SK-N-SH (cell line): ENCODE results near the gene FAM24A. TPM values are rescaled to one million over a fixed set of nuclear protein-coding genes. Genes with fewer than 3 reads are reported as not detected.
A peak's percentile ranks its signal among the peaks of the same experiment; 100 is the strongest.

Experiments
- CTCF ChIA-PET: fragments of 300-600, 350-600 bp; formaldehyde crosslinking; extraction: SDS; loops from one replicate; lab custom pipeline; 2021; lab: Yijun Ruan, JAX
- POLR2A ChIA-PET: fragments of 350-600 bp; sonication (Branson Sonifier 250); formaldehyde crosslinking; extraction: SDS; loops from one replicate; lab custom pipeline; 2020; ENCODE audit warnings: antibody characterized with exemption, inconsistent platforms; lab: Yijun Ruan, JAX
- DNase-seq: peaks from one replicate; pipeline ENCODE4 v3.0.0; 2012
- H2AFZ ChIP-seq: fragments of 200-600 bp; sonication (generic); 2 replicates; pipeline ENCODE4 v1.8.1; 2016; ENCODE audit warnings: antibody characterized with exemption, mild to moderate bottlenecking, low read depth
- H3F3A ChIP-seq: fragments of 200-600 bp; sonication (generic); replicated peaks from 2 replicates; pipeline ENCODE3; 2016; ENCODE audit warnings: antibody characterized with exemption, mild to moderate bottlenecking; ENCODE audit not compliant: insufficient read depth
- H3K27ac ChIP-seq, 2 experiments: fragments of 200-500 bp in 1 of 2; fragments of 200-600 bp in 1 of 2; sonication (Bioruptor generic) in 1 of 2; sonication (generic), shearing (Covaris generic) in 1 of 2; 2 replicates each; pipeline versions ENCODE4 v1.5.1 to v1.6.1; 2014 to 2016; ENCODE audit warnings: low read depth in 2 of 2, inconsistent platforms in 1 of 2, low read length in 1 of 2, mild to moderate bottlenecking in 1 of 2, mixed read lengths in 1 of 2
- H3K27me3 ChIP-seq: fragments of 200-600 bp; sonication (generic), shearing (Covaris generic); 2 replicates; pipeline ENCODE4 v1.6.1; 2016; ENCODE audit warnings: mixed run types; ENCODE audit not compliant: insufficient read depth
- H3K36me3 ChIP-seq, 2 experiments: fragments of 200-500 bp in 1 of 2; fragments of 200-600 bp in 1 of 2; sonication (Bioruptor generic) in 1 of 2; sonication (generic) in 1 of 2; replicated peaks in 1 of 2; 2 replicates each; pipeline versions ENCODE3 to v1.5.1; 2014 to 2016; ENCODE audit warnings: low read length in 1 of 2, mild to moderate bottlenecking in 1 of 2; ENCODE audit not compliant: insufficient read depth in 2 of 2, control insufficient read depth in 1 of 2
- H3K4me1 ChIP-seq, 2 experiments: fragments of 200-500 bp in 1 of 2; fragments of 200-600 bp in 1 of 2; sonication (Bioruptor generic) in 1 of 2; sonication (generic), shearing (Covaris generic) in 1 of 2; 2 replicates each; pipeline versions ENCODE4 v1.5.1 to v1.6.1; 2014 to 2016; ENCODE audit warnings: low read depth in 1 of 2, low read length in 1 of 2, mixed run types in 1 of 2; ENCODE audit not compliant: insufficient read depth in 2 of 2, control insufficient read depth in 1 of 2
- H3K4me2 ChIP-seq: fragments of 200-600 bp; sonication (generic), shearing (Covaris generic); 2 replicates; pipeline ENCODE4 v1.6.1; 2017; ENCODE audit warnings: mixed run types
- H3K4me3 ChIP-seq, 2 experiments: fragments of 200-500 bp in 1 of 2; fragments of 200-600 bp in 1 of 2; sonication (Bioruptor generic) in 1 of 2; sonication (generic), shearing (Covaris generic) in 1 of 2; 2 replicates each; pipeline versions ENCODE4 v1.5.1 to v1.8.1; 2014 to 2016; ENCODE audit warnings: low read depth in 2 of 2, inconsistent platforms in 1 of 2, low read length in 1 of 2, mild to moderate bottlenecking in 1 of 2, mixed read lengths in 1 of 2, moderate library complexity in 1 of 2
- H3K79me2 ChIP-seq: fragments of 200-600 bp; sonication (generic); 2 replicates; pipeline ENCODE4 v1.8.1; 2017; ENCODE audit warnings: mild to moderate bottlenecking; ENCODE audit not compliant: insufficient read depth
- H3K9ac ChIP-seq: fragments of 200-600 bp; sonication (generic); 2 replicates; pipeline ENCODE4 v1.6.1; 2017; ENCODE audit warnings: mixed run types
- H3K9me2 ChIP-seq: fragments of 200-600 bp; sonication (generic); 2 replicates; pipeline ENCODE4 v1.6.1; 2017; ENCODE audit warnings: mixed run types
- H3K9me3 ChIP-seq: fragments of 200-600 bp; sonication (generic); 2 replicates; pipeline ENCODE4 v1.6.1; 2017; ENCODE audit warnings: mixed run types, mild to moderate bottlenecking, moderate library complexity
- H4K20me1 ChIP-seq: fragments of 200-600 bp; sonication (generic); 2 replicates; pipeline ENCODE4 v1.6.1; 2017; ENCODE audit warnings: mild to moderate bottlenecking, mixed run types; ENCODE audit not compliant: insufficient read depth
- FOXM1 ChIP-seq: IDR thresholded peaks from 2 replicates; pipeline ENCODE4 v1.4.0; 2012; ENCODE audit warnings: low read depth, mild to moderate bottlenecking
- JUND ChIP-seq: IDR thresholded peaks from 2 replicates; pipeline ENCODE4 v1.4.0; 2012
- MAX ChIP-seq: IDR thresholded peaks from 2 replicates; pipeline ENCODE4 v1.4.0; 2012; ENCODE audit warnings: low read depth
- MEF2A ChIP-seq: IDR thresholded peaks from 2 replicates; pipeline ENCODE4 v1.4.0; 2012; ENCODE audit warnings: low read depth, borderline replicate concordance
- NFIC ChIP-seq: IDR thresholded peaks from 2 replicates; pipeline ENCODE4 v1.4.0; 2012; ENCODE audit warnings: borderline replicate concordance
- NRF1 ChIP-seq: IDR thresholded peaks from 2 replicates; pipeline ENCODE4 v1.6.1; 2012; ENCODE audit warnings: low read depth, mild to moderate bottlenecking, low read length
- POLR2AphosphoS5 ChIP-seq: IDR thresholded peaks from 2 replicates; pipeline ENCODE4 v1.6.1; 2012; ENCODE audit warnings: low read depth, low read length
- RCOR1 ChIP-seq: fragments of 150-350 bp; IDR thresholded peaks from 2 replicates; pipeline ENCODE4 v1.6.1; 2017; ENCODE audit warnings: antibody characterized with exemption, low read length
- SIN3A ChIP-seq: IDR thresholded peaks from 2 replicates; pipeline ENCODE4 v1.6.1; 2012; ENCODE audit warnings: low read depth, mild to moderate bottlenecking, low read length, moderate library complexity, borderline replicate concordance
- TAF1 ChIP-seq: IDR thresholded peaks from 2 replicates; pipeline ENCODE4 v1.6.1; 2012; ENCODE audit warnings: low read depth, mild to moderate bottlenecking, low read length, moderate library complexity, borderline replicate concordance
- TEAD4 ChIP-seq: IDR thresholded peaks from 2 replicates; pipeline ENCODE4 v1.4.0; 2012; ENCODE audit warnings: mild to moderate bottlenecking, borderline replicate concordance; ENCODE audit not compliant: insufficient read depth
- YY1 ChIP-seq: IDR thresholded peaks from 2 replicates; pipeline ENCODE4 v1.4.0; 2012; ENCODE audit warnings: low read depth, mild to moderate bottlenecking
- WGBS: methylation state at CpG from one replicate; pipeline ENCODE4 v1.1.6; 2017; ENCODE audit warnings: low lambda C conversion rate; 5-methylcytosine and 5-hydroxymethylcytosine counted together
- polyA plus RNA-seq, 3 experiments: library from polyadenylated mRNA; depleted of rRNA; stranded (reverse); fragments of >200 nt; gene quantifications; 2 replicates each; pipeline ENCODE4 v1.2.3, GENCODE V29; 2012
- TF ChIP-seq, protein P1 (sequence below): IDR thresholded peaks from 2 replicates; pipeline ENCODE4 v1.6.1; 2012; ENCODE audit warnings: mild to moderate bottlenecking, low read depth, low read length, moderate library complexity
- TF ChIP-seq, protein P2 (sequence below): IDR thresholded peaks from 2 replicates; pipeline ENCODE4 v1.4.0; 2012; ENCODE audit warnings: low read depth, borderline replicate concordance
- TF ChIP-seq, protein P3 (sequence below): fragments of 150-350 bp; IDR thresholded peaks from 2 replicates; pipeline ENCODE4 v1.6.1; 2017; ENCODE audit warnings: antibody characterized with exemption, low read length, low read depth, borderline replicate concordance

The FAM24A gene
- polyA plus RNA-seq, 1 of the 3 experiments (the other 2 are of a cell fraction) = not detected

DNA sequence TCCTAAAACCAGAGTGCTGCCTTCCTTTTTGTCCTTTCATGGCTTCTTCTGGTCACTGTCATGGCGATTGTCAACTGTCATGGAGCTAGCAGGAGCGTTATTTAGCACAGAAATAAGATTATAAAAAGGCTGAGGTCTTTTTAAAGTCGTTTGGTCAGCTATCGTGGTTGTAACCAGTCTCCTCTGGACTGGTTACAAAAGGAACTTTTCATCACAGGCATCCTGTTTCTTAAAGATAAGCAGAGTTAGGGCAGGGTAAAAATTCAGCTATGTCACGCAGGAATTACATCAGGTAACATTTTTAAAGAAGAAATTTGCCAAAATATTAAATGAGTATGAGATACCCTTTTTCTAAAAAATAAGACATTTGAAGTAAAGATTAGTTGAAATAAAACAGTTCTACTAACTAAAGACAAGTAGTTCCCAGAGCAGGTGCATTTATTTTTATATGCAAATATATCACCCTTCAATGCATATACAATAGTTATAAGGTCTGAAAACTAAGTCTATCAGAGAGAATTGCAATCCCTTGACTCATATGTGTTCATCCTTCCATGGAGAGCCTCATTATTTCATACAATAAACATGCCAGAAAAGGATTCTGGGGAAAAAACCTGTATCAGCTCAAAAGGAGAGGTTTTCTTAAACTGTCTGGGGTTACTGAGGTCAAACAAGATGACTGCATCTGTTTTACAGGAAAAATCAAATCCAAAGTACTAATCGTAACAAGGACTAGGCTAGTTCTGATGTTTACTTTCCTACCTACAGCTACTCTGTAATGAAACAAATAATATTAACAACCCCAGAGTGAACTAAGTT lies 20.9 kb downstream of the FAM24A start:
- Histone ChIP-seq H2AFZ (no peak overlapping the region), H3K9ac (no peak overlapping the region), H3K9me3 (no peaks in the 10 kb centered on the region), H3K4me2 (no peak overlapping the region), H3K36me3 (peaks cover 39 to 53% of the 10 kb centered on the region in 2 experiments), H3K27ac (no peak overlapping the region), H3K27me3 (no peaks in the 10 kb centered on the region), H3K79me2 (peaks cover 16% of the 10 kb centered on the region; the same call in 1 of the 2 replicates), H3K9me2 (no peaks in the 10 kb centered on the region), H3K4me3 (no peak overlapping the region), H4K20me1 (no peaks in the 10 kb centered on the region), H3K4me1 (no peaks in the 10 kb centered on the region)
- ChIA-PET POLR2A (no interaction called here), CTCF (no interaction called here)
- DNase-seq = no peak
- 93% methylated on average over 6 of the region's 6 CpGs for WGBS
- no peak for TF ChIP-seq MEF2A
- TF ChIP-seq, all 33 proteins: peak for 0
- no peaks in the 10 kb centered on the region for H3F3A ChIP-seq

DNA sequence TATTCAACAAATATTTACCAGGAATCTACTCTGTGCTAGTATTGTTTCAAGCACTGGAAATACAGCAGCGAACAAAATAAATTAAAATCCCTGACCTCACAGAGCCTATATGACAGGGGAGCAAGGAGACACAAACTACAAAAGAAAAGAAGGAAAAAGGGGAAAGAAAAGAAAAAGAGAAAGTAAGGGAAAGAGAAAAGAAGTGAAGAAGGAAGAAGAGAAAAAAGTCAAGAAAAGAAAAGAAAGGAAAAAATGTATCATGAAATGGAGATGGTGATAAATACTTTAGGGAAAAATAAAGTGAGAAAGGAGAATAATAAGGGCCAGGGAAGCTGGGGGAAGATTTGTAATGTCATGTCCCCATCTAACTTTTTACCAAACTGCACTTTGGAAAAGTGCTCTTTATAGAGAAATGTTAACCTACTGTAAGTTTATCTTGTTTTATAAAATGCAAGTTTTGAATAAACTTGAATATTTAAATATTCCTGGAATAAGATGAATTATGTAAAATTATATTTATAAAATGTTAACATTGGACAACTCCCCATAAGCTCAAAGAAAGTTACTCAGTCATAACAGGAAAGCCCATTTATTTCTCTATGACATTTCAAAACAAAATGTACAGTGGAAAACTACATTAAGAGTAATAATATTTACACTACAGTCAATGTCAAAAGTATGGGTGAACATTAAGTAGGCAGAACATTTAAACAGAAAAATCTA lies 28.9 kb downstream of the FAM24A start:
- Histone ChIP-seq H3K4me3 (no peak overlapping the region), H4K20me1 (no peaks in the 10 kb centered on the region), H3K9me3 (no peaks in the 10 kb centered on the region), H3K27ac (peak overlapping the region in 1 of 2 experiments; percentile 86; a peak in 3 of 4 replicates), H3K9me2 (no peaks in the 10 kb centered on the region), H3K4me2 (peak overlapping the region; percentile 60; the same call in 1 of the 2 replicates), H3K79me2 (peaks cover 35% of the 10 kb centered on the region), H3K27me3 (no peaks in the 10 kb centered on the region), H3K4me1 (peaks cover 0 to 11% of the 10 kb centered on the region in 2 experiments; a peak in 3 of 4 replicates), H3K9ac (no peak overlapping the region), H2AFZ (no peak overlapping the region), H3F3A (peaks cover 29% of the 10 kb centered on the region), H3K36me3 (peaks cover 47 to 56% of the 10 kb centered on the region in 2 experiments)
- ChIA-PET CTCF (no interaction called here), POLR2A (no interaction called here)
- TF ChIP-seq NFIC = no peak
- TF ChIP-seq FOXM1 = no peak
- no peak for TF ChIP-seq NRF1
- TF ChIP-seq, protein P1, sequence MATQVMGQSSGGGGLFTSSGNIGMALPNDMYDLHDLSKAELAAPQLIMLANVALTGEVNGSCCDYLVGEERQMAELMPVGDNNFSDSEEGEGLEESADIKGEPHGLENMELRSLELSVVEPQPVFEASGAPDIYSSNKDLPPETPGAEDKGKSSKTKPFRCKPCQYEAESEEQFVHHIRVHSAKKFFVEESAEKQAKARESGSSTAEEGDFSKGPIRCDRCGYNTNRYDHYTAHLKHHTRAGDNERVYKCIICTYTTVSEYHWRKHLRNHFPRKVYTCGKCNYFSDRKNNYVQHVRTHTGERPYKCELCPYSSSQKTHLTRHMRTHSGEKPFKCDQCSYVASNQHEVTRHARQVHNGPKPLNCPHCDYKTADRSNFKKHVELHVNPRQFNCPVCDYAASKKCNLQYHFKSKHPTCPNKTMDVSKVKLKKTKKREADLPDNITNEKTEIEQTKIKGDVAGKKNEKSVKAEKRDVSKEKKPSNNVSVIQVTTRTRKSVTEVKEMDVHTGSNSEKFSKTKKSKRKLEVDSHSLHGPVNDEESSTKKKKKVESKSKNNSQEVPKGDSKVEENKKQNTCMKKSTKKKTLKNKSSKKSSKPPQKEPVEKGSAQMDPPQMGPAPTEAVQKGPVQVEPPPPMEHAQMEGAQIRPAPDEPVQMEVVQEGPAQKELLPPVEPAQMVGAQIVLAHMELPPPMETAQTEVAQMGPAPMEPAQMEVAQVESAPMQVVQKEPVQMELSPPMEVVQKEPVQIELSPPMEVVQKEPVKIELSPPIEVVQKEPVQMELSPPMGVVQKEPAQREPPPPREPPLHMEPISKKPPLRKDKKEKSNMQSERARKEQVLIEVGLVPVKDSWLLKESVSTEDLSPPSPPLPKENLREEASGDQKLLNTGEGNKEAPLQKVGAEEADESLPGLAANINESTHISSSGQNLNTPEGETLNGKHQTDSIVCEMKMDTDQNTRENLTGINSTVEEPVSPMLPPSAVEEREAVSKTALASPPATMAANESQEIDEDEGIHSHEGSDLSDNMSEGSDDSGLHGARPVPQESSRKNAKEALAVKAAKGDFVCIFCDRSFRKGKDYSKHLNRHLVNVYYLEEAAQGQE = no peak
- TF ChIP-seq, protein P2, sequence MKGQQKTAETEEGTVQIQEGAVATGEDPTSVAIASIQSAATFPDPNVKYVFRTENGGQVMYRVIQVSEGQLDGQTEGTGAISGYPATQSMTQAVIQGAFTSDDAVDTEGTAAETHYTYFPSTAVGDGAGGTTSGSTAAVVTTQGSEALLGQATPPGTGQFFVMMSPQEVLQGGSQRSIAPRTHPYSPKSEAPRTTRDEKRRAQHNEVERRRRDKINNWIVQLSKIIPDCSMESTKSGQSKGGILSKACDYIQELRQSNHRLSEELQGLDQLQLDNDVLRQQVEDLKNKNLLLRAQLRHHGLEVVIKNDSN = no peak
- TF ChIP-seq, protein P3, sequence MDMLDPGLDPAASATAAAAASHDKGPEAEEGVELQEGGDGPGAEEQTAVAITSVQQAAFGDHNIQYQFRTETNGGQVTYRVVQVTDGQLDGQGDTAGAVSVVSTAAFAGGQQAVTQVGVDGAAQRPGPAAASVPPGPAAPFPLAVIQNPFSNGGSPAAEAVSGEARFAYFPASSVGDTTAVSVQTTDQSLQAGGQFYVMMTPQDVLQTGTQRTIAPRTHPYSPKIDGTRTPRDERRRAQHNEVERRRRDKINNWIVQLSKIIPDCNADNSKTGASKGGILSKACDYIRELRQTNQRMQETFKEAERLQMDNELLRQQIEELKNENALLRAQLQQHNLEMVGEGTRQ = no peak
- no peak for TF ChIP-seq JUND
- no peak for TF ChIP-seq TEAD4
- TF ChIP-seq MAX = no peak
- TF ChIP-seq RCOR1 = no peak
- no peak for TF ChIP-seq SIN3A
- no peak for TF ChIP-seq YY1
- TF ChIP-seq MEF2A = no peak
- TF ChIP-seq TAF1 = no peak
- no peak for TF ChIP-seq POLR2AphosphoS5
- WGBS = 97% methylated on average over 1 of the region's 1 CpG
- DNase-seq = no peak
